ENCODE data around the gene HIKESHI.

Gene HIKESHI

GRCh38 chr11:86377972-86378371 lies 75.9 kb downstream of the HIKESHI start:
- TF ChIP-seq REST (IDR thresholded peaks at IDR 0.05; ENCODE audit: low read depth) (no peak), CREB1 (IDR thresholded peaks at IDR 0.05; ENCODE audit: low read depth) (no peak), FOXM1 (IDR thresholded peaks at IDR 0.05; ENCODE audit: borderline replicate concordance, low read depth) (no peak), TCF12 (IDR thresholded peaks at IDR 0.05; ENCODE audit: low read depth) (no peak), MAX (IDR thresholded peaks at IDR 0.05) (no peak), CEBPB (IDR thresholded peaks at IDR 0.05) (no peak), USF1 (IDR thresholded peaks at IDR 0.05) (no peak), YY1 (IDR thresholded peaks at IDR 0.05; ENCODE audit: low read depth) (no peak), EGR1 (IDR thresholded peaks at IDR 0.05) (no peak), RAD21 (IDR thresholded peaks at IDR 0.05; ENCODE audit: low read depth) (no peak), EP300 (IDR thresholded peaks at IDR 0.05; ENCODE audit: borderline replicate concordance) (no peak), ZBTB7A (IDR thresholded peaks at IDR 0.05; ENCODE audit: low read depth) (no peak), TEAD4 (IDR thresholded peaks at IDR 0.05) (no peak), TAF1 (IDR thresholded peaks at IDR 0.05; ENCODE audit: low read depth) (no peak)

GRCh38 chr11:86380295-86381059 lies 78.4 kb downstream of the HIKESHI start:
- no peak for TF ChIP-seq YY1 (IDR thresholded peaks at IDR 0.05; ENCODE audit: low read depth)
- no peak for TF ChIP-seq TCF12 (IDR thresholded peaks at IDR 0.05; ENCODE audit: low read depth)
- TF ChIP-seq REST (IDR thresholded peaks at IDR 0.05; ENCODE audit: low read depth), result no peak
- TF ChIP-seq NFIC (IDR thresholded peaks at IDR 0.05), result no peak
- TF ChIP-seq EP300 (IDR thresholded peaks at IDR 0.05; ENCODE audit: borderline replicate concordance), result no peak
- no peak for TF ChIP-seq FOXM1 (IDR thresholded peaks at IDR 0.05; ENCODE audit: borderline replicate concordance, low read depth)
- TF ChIP-seq MAX (IDR thresholded peaks at IDR 0.05), result no peak
- no peak for TF ChIP-seq USF1 (IDR thresholded peaks at IDR 0.05)
- TF ChIP-seq RAD21 (IDR thresholded peaks at IDR 0.05; ENCODE audit: low read depth), result no peak
- no peak for TF ChIP-seq ZBTB7A (IDR thresholded peaks at IDR 0.05; ENCODE audit: low read depth)
- TF ChIP-seq TEAD4 (IDR thresholded peaks at IDR 0.05), result no peak
- no peak for TF ChIP-seq EGR1 (IDR thresholded peaks at IDR 0.05)

- TF ChIP-seq CEBPB (IDR thresholded peaks at IDR 0.05) (no peak), USF1 (IDR thresholded peaks at IDR 0.05) (no peak), YY1 (IDR thresholded peaks at IDR 0.05; ENCODE audit: low read depth) (no peak), FOXM1 (IDR thresholded peaks at IDR 0.05; ENCODE audit: borderline replicate concordance, low read depth) (no peak), REST (IDR thresholded peaks at IDR 0.05; ENCODE audit: low read depth) (no peak), EGR1 (IDR thresholded peaks at IDR 0.05) (no peak), MAX (IDR thresholded peaks at IDR 0.05) (no peak), RAD21 (IDR thresholded peaks at IDR 0.05; ENCODE audit: low read depth) (no peak), TEAD4 (IDR thresholded peaks at IDR 0.05) (peak; percentile 86), ZBTB7A (IDR thresholded peaks at IDR 0.05; ENCODE audit: low read depth) (no peak), NFIC (IDR thresholded peaks at IDR 0.05) (peak; percentile 32; the same call in 1 of the 2 replicates), EP300 (IDR thresholded peaks at IDR 0.05; ENCODE audit: borderline replicate concordance) (no peak), TCF12 (IDR thresholded peaks at IDR 0.05; ENCODE audit: low read depth) (no peak), TAF1 (IDR thresholded peaks at IDR 0.05; ENCODE audit: low read depth) (no peak)
Measured at GRCh38 chr11:86383041-86383955, 81.3 kb downstream of the HIKESHI start.
